ENCODE results near the gene SPR.

SPR gene

DNA sequence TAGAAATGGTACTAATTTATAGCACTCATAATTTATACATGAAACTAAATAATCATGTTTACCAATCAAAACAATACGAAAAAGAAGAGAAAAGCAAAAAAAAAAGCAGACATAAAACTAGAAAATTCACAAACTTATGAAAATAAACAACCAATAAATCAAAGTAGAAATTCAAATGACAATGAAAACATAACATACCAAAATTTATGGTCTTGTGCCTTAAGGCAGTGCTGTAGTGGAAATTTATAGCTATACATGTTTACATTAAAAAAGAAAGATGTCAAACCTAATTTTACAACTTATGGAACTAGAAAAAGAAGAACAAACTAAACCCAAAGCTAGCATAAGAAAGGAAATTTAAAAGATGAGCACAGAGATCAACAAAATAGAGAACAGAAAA is 16.1 kb upstream of the SPR start (continued):
- TF ChIP-seq, protein P1, sequence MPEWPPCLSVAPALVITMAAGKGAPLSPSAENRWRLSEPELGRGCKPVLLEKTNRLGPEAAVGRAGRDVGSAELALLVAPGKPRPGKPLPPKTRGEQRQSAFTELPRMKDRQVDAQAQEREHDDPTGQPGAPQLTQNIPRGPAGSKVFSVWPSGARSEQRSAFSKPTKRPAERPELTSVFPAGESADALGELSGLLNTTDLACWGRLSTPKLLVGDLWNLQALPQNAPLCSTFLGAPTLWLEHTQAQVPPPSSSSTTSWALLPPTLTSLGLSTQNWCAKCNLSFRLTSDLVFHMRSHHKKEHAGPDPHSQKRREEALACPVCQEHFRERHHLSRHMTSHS (tag by site-specific recombination; IDR thresholded peaks at IDR 0.05) = no peak
- TF ChIP-seq ZNF626 (tag by site-specific recombination; IDR thresholded peaks at IDR 0.05) = no peak
- TF ChIP-seq, protein P2, sequence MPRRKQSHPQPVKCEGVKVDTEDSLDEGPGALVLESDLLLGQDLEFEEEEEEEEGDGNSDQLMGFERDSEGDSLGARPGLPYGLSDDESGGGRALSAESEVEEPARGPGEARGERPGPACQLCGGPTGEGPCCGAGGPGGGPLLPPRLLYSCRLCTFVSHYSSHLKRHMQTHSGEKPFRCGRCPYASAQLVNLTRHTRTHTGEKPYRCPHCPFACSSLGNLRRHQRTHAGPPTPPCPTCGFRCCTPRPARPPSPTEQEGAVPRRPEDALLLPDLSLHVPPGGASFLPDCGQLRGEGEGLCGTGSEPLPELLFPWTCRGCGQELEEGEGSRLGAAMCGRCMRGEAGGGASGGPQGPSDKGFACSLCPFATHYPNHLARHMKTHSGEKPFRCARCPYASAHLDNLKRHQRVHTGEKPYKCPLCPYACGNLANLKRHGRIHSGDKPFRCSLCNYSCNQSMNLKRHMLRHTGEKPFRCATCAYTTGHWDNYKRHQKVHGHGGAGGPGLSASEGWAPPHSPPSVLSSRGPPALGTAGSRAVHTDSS (tag by site-specific recombination; IDR thresholded peaks at IDR 0.05) = no peak

DNA sequence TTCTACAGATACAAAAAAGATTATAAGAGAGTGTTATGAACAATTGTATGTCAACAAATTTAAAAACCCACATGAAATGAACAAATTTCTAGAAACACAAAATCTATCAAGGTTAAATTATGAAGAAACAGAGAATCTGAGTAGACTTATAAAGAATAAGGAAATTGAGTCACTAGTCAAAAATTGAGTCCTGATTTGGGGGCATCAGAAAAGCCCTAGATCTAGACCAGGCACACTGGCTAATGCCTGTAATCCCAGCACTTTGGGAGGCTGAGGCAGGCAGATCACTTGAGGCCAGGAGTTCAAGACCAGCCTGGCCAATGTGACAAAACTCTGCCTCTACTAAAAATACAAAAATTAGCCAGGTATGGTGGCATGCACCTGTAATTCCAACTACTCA is 15.3 kb upstream of the SPR start:
- Histone ChIP-seq H3K27ac (ENCODE audit: extremely low read depth, low read depth, low read length) (no peak overlapping the region), H3K9me3 (ENCODE audit: control insufficient read depth, insufficient read depth, low read depth, low read length) (no peaks in the 10 kb centered on the region), H3K4me3 (ENCODE audit: low read depth, low read length) (no peak overlapping the region), H3K4me1 (ENCODE audit: control insufficient read depth, insufficient read depth, low read length) (no peaks in the 10 kb centered on the region), H3K36me3 (ENCODE audit: control insufficient read depth in 2 of 2, insufficient read depth in 1 of 2, low read length in 2 of 2) (no peaks in the 10 kb centered on the region)
- CTCF ChIA-PET = interaction anchor here (0.8 to 1.7 kb wide), 3 partner anchors 9 to 22 kb away, joined by 6 to 9 read pairs (median 6); no protein-coding TSS in a partner anchor
- POLR2A ChIA-PET = no interaction called here
- no peak for TF ChIP-seq RBAK (tag by site-specific recombination; IDR thresholded peaks at IDR 0.05)
- TF ChIP-seq, protein P1 (tag by site-specific recombination; IDR thresholded peaks at IDR 0.05) = no peak
- no peak for TF ChIP-seq ZNF202 (tag by site-specific recombination; IDR thresholded peaks at IDR 0.05; ENCODE audit: borderline replicate concordance)
- TF ChIP-seq, protein P3, sequence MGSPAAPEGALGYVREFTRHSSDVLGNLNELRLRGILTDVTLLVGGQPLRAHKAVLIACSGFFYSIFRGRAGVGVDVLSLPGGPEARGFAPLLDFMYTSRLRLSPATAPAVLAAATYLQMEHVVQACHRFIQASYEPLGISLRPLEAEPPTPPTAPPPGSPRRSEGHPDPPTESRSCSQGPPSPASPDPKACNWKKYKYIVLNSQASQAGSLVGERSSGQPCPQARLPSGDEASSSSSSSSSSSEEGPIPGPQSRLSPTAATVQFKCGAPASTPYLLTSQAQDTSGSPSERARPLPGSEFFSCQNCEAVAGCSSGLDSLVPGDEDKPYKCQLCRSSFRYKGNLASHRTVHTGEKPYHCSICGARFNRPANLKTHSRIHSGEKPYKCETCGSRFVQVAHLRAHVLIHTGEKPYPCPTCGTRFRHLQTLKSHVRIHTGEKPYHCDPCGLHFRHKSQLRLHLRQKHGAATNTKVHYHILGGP (tag by site-specific recombination; IDR thresholded peaks at IDR 0.05) = no peak
- TF ChIP-seq ZNF394 (tag by site-specific recombination; IDR thresholded peaks at IDR 0.05; ENCODE audit: borderline replicate concordance) = no peak
- no peak for TF ChIP-seq ZNF621 (tag by site-specific recombination; IDR thresholded peaks at IDR 0.05)
- no peak for TF ChIP-seq ZNF366 (tag by site-specific recombination; conservative IDR thresholded peaks at IDR 0.05)
- no peak for TF ChIP-seq ZNF473 (tag by site-specific recombination; IDR thresholded peaks at IDR 0.05)
- no peak for TF ChIP-seq ZNF777 (tag by site-specific recombination; IDR thresholded peaks at IDR 0.05; ENCODE audit: borderline replicate concordance)
- no peak for TF ChIP-seq EGR2 (tag by site-specific recombination; IDR thresholded peaks at IDR 0.05; ENCODE audit: low read depth)
- TF ChIP-seq ZBTB20 (tag by site-specific recombination; IDR thresholded peaks at IDR 0.05) = no peak
- no peak for TF ChIP-seq ZFP37 (tag by site-specific recombination; IDR thresholded peaks at IDR 0.05)
- TF ChIP-seq SCRT2 (tag by site-specific recombination; IDR thresholded peaks at IDR 0.05) = no peak
- no peak for TF ChIP-seq ZNF175 (tag by site-specific recombination; IDR thresholded peaks at IDR 0.05)
- no peak for TF ChIP-seq HOXA7 (CRISPR knock-in tag; IDR thresholded peaks at IDR 0.05; ENCODE audit: borderline replicate concordance)
- no peak for TF ChIP-seq ZNF37A (tag by site-specific recombination; IDR thresholded peaks at IDR 0.05)
- TF ChIP-seq, protein P4, sequence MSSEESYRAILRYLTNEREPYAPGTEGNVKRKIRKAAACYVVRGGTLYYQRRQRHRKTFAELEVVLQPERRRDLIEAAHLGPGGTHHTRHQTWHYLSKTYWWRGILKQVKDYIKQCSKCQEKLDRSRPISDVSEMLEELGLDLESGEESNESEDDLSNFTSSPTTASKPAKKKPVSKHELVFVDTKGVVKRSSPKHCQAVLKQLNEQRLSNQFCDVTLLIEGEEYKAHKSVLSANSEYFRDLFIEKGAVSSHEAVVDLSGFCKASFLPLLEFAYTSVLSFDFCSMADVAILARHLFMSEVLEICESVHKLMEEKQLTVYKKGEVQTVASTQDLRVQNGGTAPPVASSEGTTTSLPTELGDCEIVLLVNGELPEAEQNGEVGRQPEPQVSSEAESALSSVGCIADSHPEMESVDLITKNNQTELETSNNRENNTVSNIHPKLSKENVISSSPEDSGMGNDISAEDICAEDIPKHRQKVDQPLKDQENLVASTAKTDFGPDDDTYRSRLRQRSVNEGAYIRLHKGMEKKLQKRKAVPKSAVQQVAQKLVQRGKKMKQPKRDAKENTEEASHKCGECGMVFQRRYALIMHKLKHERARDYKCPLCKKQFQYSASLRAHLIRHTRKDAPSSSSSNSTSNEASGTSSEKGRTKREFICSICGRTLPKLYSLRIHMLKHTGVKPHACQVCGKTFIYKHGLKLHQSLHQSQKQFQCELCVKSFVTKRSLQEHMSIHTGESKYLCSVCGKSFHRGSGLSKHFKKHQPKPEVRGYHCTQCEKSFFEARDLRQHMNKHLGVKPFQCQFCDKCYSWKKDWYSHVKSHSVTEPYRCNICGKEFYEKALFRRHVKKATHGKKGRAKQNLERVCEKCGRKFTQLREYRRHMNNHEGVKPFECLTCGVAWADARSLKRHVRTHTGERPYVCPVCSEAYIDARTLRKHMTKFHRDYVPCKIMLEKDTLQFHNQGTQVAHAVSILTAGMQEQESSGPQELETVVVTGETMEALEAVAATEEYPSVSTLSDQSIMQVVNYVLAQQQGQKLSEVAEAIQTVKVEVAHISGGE (tag by site-specific recombination; conservative IDR thresholded peaks at IDR 0.05; ENCODE audit: low read depth) = no peak
- no peak for TF ChIP-seq ZNF544 (tag by site-specific recombination; IDR thresholded peaks at IDR 0.05)
- TF ChIP-seq ZNF433 (tag by site-specific recombination; IDR thresholded peaks at IDR 0.05; ENCODE audit: low read depth) = no peak

All from HEK293 (cell line).